Measurements from ENCODE around the gene NECAB2. TPM values are rescaled to one million over a fixed set of nuclear protein-coding genes. Genes with fewer than 3 reads are reported as not detected.

The NECAB2 gene
- total RNA-seq, result not detected in 2 replicates

GRCh38 chr16:83967838-83968305 lies at the start of gene NECAB2:
NECAB2 (plus strand) TSS chr16:83968244; CDS start chr16:83968649, 405 bp downstream.

GRCh38 chr16:83952940-83953795 lies 14.9 kb upstream of the NECAB2 start, which contains the start of gene OSGIN1:
OSGIN1 (plus strand) TSS chr16:83953240; CDS start chr16:83957672, 4,432 bp downstream.

GRCh38 chr16:84042308-84042878 lies 74.3 kb downstream of the NECAB2 start, which contains the start of gene SLC38A8:
SLC38A8 (minus strand) TSS chr16:84042795; CDS start chr16:84042157, 638 bp downstream.

Small RNA genes lying within 50 kb of the gene (small RNA-seq; reads per million reads assigned to genes)
- not detected for gene RNA5SP432

Other genes starting within 250 kb of the NECAB2 start
- 16.5 and 51.0 TPM in 2 replicates for gene HSBP1, start 160.3 kb upstream of the NECAB2 start, total RNA-seq
- gene MLYCD, start 69.1 kb upstream of the NECAB2 start, total RNA-seq, result 3.1 and 3.9 TPM in 2 replicates
- 0.39 and 1.6 TPM in 2 replicates for gene OSGIN1, start 15.0 kb upstream of the NECAB2 start, total RNA-seq
- gene SLC38A8, start 74.6 kb downstream of the NECAB2 start, total RNA-seq, result not detected in 2 replicates
- gene MBTPS1, start 148.7 kb downstream of the NECAB2 start, total RNA-seq, result 98.9 and 109 TPM in 2 replicates
- 8.6 and 11.2 TPM in 2 replicates for gene HSDL1, start 176.9 kb downstream of the NECAB2 start, total RNA-seq
- gene DNAAF1, start 177.1 kb downstream of the NECAB2 start, total RNA-seq, result under 0.01 TPM in 1 of 2 replicates, not detected in the other
- 27.1 and 34.3 TPM in 2 replicates for gene TAF1C, start 218.8 kb downstream of the NECAB2 start, total RNA-seq
- gene ADAD2, start 222.9 kb downstream of the NECAB2 start, total RNA-seq, result under 0.01 TPM in 1 of 2 replicates, not detected in the other